ENCODE measurements around the gene SLC8A3. TPM values are rescaled to one million over a fixed set of nuclear protein-coding genes. Genes with fewer than 3 reads are reported as not detected.

The SLC8A3 gene
- total RNA-seq, 1 experiment from 2014 or later: 0.13 TPM

DNA sequence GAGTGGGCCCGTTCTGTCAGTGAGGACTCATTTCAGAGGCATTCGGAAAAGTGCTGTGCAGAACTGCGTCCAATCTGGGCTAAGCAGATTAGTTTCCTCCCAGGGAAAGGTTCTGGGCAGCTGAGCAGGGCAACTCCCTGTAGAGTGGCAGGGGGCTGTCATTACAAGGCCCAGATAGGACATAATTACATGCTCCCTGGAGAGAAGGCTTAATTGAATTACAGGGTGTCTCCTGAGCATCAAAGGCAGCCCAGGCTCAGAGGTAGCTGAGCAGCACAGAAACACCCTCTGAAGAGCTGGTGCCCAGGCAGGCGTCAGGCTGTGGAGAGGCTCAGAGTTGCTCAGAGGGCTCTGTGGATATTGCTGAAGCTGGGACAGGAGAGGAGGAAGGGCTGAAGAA, 36.0 kb downstream of the SLC8A3 start:
- H3K4me3 Mint-ChIP-seq: no peak overlapping the region
- H2AK5ac ChIP-seq (ENCODE audit: insufficient read length, low read length): no peak overlapping the region
- H3K9me3 ChIP-seq (ENCODE audit: control insufficient read depth, low read depth, low read length): no peaks in the 10 kb centered on the region
- no CpG with 5 or more reads among the region's 4 CpGs for WGBS (ENCODE audit: extremely low coverage, insufficient read length, low lambda C conversion rate)
- no peaks in the 10 kb centered on the region for H3K36me3 Mint-ChIP-seq (ENCODE audit: insufficient read depth in 1 of 3, low read depth in 3 of 3)
- H4K5ac ChIP-seq (ENCODE audit: insufficient read length, low read depth, low read length): no peak overlapping the region
- H3K79me1 ChIP-seq (ENCODE audit: insufficient read depth, low read depth, low read length, poor library complexity, severe bottlenecking): no peaks in the 10 kb centered on the region
- H3K27ac ChIP-seq (ENCODE audit: insufficient read length, low read depth, low read length): no peak overlapping the region
- no peak overlapping the region for H2BK5ac ChIP-seq (ENCODE audit: insufficient read length, low read length)
- no peak overlapping the region for H3K14ac ChIP-seq (ENCODE audit: insufficient read depth, low read length)
- peaks cover 4 to 10% of the 10 kb centered on the region in 2 experiments for H3K4me1 Mint-ChIP-seq
- H3K27me3 Mint-ChIP-seq (ENCODE audit: low read depth): peaks cover 4% of the 10 kb centered on the region
- H3K4me2 ChIP-seq (ENCODE audit: insufficient read depth, insufficient read length, low read length): no peak overlapping the region
- H3T11ph ChIP-seq (ENCODE audit: low read length): no peak overlapping the region
- H2BK15ac ChIP-seq (ENCODE audit: low read depth, low read length): no peak overlapping the region
- H3K23me2 ChIP-seq (ENCODE audit: insufficient read length, low read depth, low read length, poor library complexity, severe bottlenecking): no peaks in the 10 kb centered on the region
- no peak overlapping the region for H2BK20ac ChIP-seq (ENCODE audit: low read depth, low read length, poor library complexity, severe bottlenecking)
- H3K27ac Mint-ChIP-seq: no peak overlapping the region
- H3K4me1 ChIP-seq (ENCODE audit: insufficient read depth, low read length): no peaks in the 10 kb centered on the region
- no peaks in the 10 kb centered on the region for H3K27me3 ChIP-seq (ENCODE audit: insufficient read depth, low read length)
- H4K20me1 ChIP-seq (ENCODE audit: control insufficient read depth, insufficient read depth, insufficient read length): no peaks in the 10 kb centered on the region
- H3K56ac ChIP-seq (ENCODE audit: insufficient read length, low read depth, low read length): no peak overlapping the region
- no peak overlapping the region for H2AFZ ChIP-seq (ENCODE audit: low read length)
- H3K9me3 Mint-ChIP-seq: no peaks in the 10 kb centered on the region
- no peak overlapping the region for H2BK120ac ChIP-seq (ENCODE audit: low read depth, low read length, poor library complexity, severe bottlenecking)
- no peak overlapping the region for H3K23ac ChIP-seq (ENCODE audit: insufficient read length, low read depth, low read length)
- no peak for DNase-seq
- no peak overlapping the region for H4K8ac ChIP-seq (replicated peaks; ENCODE audit: insufficient read length, low read depth, low read length)
- H3K4ac ChIP-seq (ENCODE audit: low read depth, low read length): no peak overlapping the region
- TF ChIP-seq, protein P1, sequence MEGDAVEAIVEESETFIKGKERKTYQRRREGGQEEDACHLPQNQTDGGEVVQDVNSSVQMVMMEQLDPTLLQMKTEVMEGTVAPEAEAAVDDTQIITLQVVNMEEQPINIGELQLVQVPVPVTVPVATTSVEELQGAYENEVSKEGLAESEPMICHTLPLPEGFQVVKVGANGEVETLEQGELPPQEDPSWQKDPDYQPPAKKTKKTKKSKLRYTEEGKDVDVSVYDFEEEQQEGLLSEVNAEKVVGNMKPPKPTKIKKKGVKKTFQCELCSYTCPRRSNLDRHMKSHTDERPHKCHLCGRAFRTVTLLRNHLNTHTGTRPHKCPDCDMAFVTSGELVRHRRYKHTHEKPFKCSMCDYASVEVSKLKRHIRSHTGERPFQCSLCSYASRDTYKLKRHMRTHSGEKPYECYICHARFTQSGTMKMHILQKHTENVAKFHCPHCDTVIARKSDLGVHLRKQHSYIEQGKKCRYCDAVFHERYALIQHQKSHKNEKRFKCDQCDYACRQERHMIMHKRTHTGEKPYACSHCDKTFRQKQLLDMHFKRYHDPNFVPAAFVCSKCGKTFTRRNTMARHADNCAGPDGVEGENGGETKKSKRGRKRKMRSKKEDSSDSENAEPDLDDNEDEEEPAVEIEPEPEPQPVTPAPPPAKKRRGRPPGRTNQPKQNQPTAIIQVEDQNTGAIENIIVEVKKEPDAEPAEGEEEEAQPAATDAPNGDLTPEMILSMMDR (conservative IDR thresholded peaks at IDR 0.05): no peak
- H3K18ac ChIP-seq (ENCODE audit: insufficient read length, low read depth, low read length): no peak overlapping the region
- H3K9ac ChIP-seq (ENCODE audit: extremely low read depth, insufficient read length, low read length): no peak overlapping the region
- H3K79me2 ChIP-seq (ENCODE audit: insufficient read depth, low read length): no peaks in the 10 kb centered on the region
- no peak overlapping the region for H2BK12ac ChIP-seq (ENCODE audit: insufficient read length, low read depth, low read length)
- no peak overlapping the region for H4K91ac ChIP-seq (ENCODE audit: insufficient read length, low read depth, low read length)

All from H9 (cell line).